HG03378 (cell line): ENCODE data around the gene FMNL3.
"Not testable (repeated sequence)": the region's sequence is repeated elsewhere in the genome, so short reads cannot be mapped to it uniquely, and the experiment has no call there.

ENCODE experiments used
- ATAC-seq: cut with Tn5 transposase; IDR thresholded peaks from one replicate; pipeline ENCODE4 v1.9.1; 2021; ENCODE audit warnings: mild to moderate bottlenecking, moderate library complexity; ENCODE audit not compliant: unreplicated experiment

FMNL3 gene

GRCh38 chr12:49707128-49707811 lies at the start of gene FMNL3:
Gene FMNL3 (minus strand): TSS chr12:49707405. CDS start chr12:49707180, 225 bp downstream.
- peak; percentile 43 for ATAC-seq

- no peak for ATAC-seq
These were observed 43.8 kb upstream of the FMNL3 start for GRCh38 chr12:49750996-49751393.

- ATAC-seq = peak; percentile 42
These were observed 43.1 kb upstream of the FMNL3 start for GRCh38 chr12:49750027-49750995.

- ATAC-seq = no peak
These were observed 41.6 kb upstream of the FMNL3 start for GRCh38 chr12:49748800-49749199.

GRCh38 chr12:49748306-49748705 lies 41.1 kb upstream of the FMNL3 start:
- ATAC-seq = no peak

- no peak for ATAC-seq
These were observed 37.2 kb upstream of the FMNL3 start for GRCh38 chr12:49744363-49744885.

GRCh38 chr12:49741882-49742620 lies 34.8 kb upstream of the FMNL3 start:
- peak; percentile 46 for ATAC-seq

GRCh38 chr12:49740930-49741881 lies 34.0 kb upstream of the FMNL3 start, which contains the start of gene TMBIM6:
Gene TMBIM6 (plus strand): TSS chr12:49741557. CDS start chr12:49752494, 10,937 bp downstream.
- ATAC-seq = peak; percentile 94

GRCh38 chr12:49740277-49740676 lies 33.1 kb upstream of the FMNL3 start:
- ATAC-seq = not testable (repeated sequence)

- ATAC-seq = not testable (repeated sequence)
These were observed 31.5 kb upstream of the FMNL3 start for GRCh38 chr12:49738721-49739120.

- ATAC-seq = not testable (repeated sequence)
These were observed 27.7 kb upstream of the FMNL3 start for GRCh38 chr12:49734900-49735299.

- ATAC-seq = no peak
These were observed 26.2 kb upstream of the FMNL3 start for GRCh38 chr12:49733219-49734017.

- no peak for ATAC-seq
These were observed 23.4 kb upstream of the FMNL3 start for GRCh38 chr12:49730568-49731101.

- ATAC-seq = no peak
These were observed 22.8 kb upstream of the FMNL3 start for GRCh38 chr12:49730050-49730449.

- ATAC-seq = no peak
These were observed 21.2 kb upstream of the FMNL3 start for GRCh38 chr12:49728446-49728845.

- not testable (repeated sequence) for ATAC-seq
These were observed 14.2 kb upstream of the FMNL3 start for GRCh38 chr12:49721355-49721754.

- ATAC-seq = no peak
These were observed 13.0 kb upstream of the FMNL3 start for GRCh38 chr12:49720214-49720613.

GRCh38 chr12:49717800-49718199 lies 10.6 kb upstream of the FMNL3 start:
- not testable (repeated sequence) for ATAC-seq

GRCh38 chr12:49716553-49716952 lies 9.3 kb upstream of the FMNL3 start:
- ATAC-seq = no peak
